Neural cell (in vitro differentiated cells): Measurements from ENCODE around the gene ZP1. TPM values are rescaled to one million over a fixed set of nuclear protein-coding genes. Genes with fewer than 3 reads are reported as not detected.

Experiments
- H2AFZ ChIP-seq: fragments of 200-600, 300-800 bp; sonication (generic), shearing (Covaris generic); 2 replicates; pipeline ENCODE4 v1.6.0; 2014; ENCODE audit warnings: low read depth, mild to moderate bottlenecking, antibody characterized with exemption, low read length, moderate library complexity
- H3F3A ChIP-seq: fragments of 200-600 bp; shearing (Covaris generic); 2 replicates; pipeline ENCODE4 v1.6.1; 2016; ENCODE audit warnings: mild to moderate bottlenecking, moderate library complexity, mixed read lengths, antibody characterized with exemption, low read length; ENCODE audit not compliant: insufficient read depth, poor library complexity, severe bottlenecking
- H3K27ac ChIP-seq: fragments of 200-600, 300-800 bp; sonication (generic), shearing (Covaris generic); 2 replicates; pipeline ENCODE4 v1.5.1; 2014; ENCODE audit warnings: mild to moderate bottlenecking, low read length, moderate library complexity
- H3K27me3 ChIP-seq: fragments of 300-800, 200-600 bp; sonication (generic), shearing (Covaris generic); 2 replicates; pipeline ENCODE4 v1.6.0; 2014; ENCODE audit warnings: mild to moderate bottlenecking, low read depth, low read length, moderate library complexity; ENCODE audit not compliant: insufficient read depth
- H3K36me3 ChIP-seq: fragments of 300-800, 200-600 bp; sonication (generic), shearing (Covaris generic); 2 replicates; pipeline ENCODE4 v1.5.1; 2014; ENCODE audit warnings: mild to moderate bottlenecking, antibody characterized with exemption, low read length, moderate library complexity; ENCODE audit not compliant: insufficient read depth
- H3K4me2 ChIP-seq: fragments of 300-800, 200-600 bp; sonication (generic), shearing (Covaris generic); 2 replicates; pipeline ENCODE4 v1.6.0; 2014; ENCODE audit warnings: mild to moderate bottlenecking, low read length
- H3K4me3 ChIP-seq: fragments of 300-800, 200-600 bp; sonication (generic), shearing (Covaris generic); 2 replicates; pipeline ENCODE4 v1.5.1; 2014; ENCODE audit warnings: mild to moderate bottlenecking, low read length, moderate library complexity
- H3K79me2 ChIP-seq: fragments of 200-600 bp; shearing (Covaris generic); replicated peaks from 2 replicates; pipeline ENCODE4 v1.6.0; 2014; ENCODE audit warnings: mild to moderate bottlenecking, low read length, moderate library complexity; ENCODE audit not compliant: insufficient read depth
- H3K9ac ChIP-seq: fragments of 300-800, 200-600 bp; sonication (generic), shearing (Covaris generic); 2 replicates; pipeline ENCODE4 v1.6.1; 2016; ENCODE audit warnings: mild to moderate bottlenecking, low read length, mixed read lengths
- H3K9me2 ChIP-seq: fragments of 200-600 bp; shearing (Covaris generic); 2 replicates; pipeline ENCODE4 v1.6.1; 2016; ENCODE audit warnings: mild to moderate bottlenecking, low read length, mixed read lengths; ENCODE audit not compliant: insufficient read depth
- H3K9me3 ChIP-seq: fragments of 200-600, 300-800 bp; sonication (generic), shearing (Covaris generic); 2 replicates; pipeline ENCODE4 v1.6.1; 2016; ENCODE audit warnings: mild to moderate bottlenecking, mixed run types, low read length, moderate library complexity, mixed read lengths
- H4K20me1 ChIP-seq: fragments of 200-600 bp; shearing (Covaris generic); 2 replicates; pipeline ENCODE4 v1.6.1; 2016; ENCODE audit warnings: mild to moderate bottlenecking, mixed run types; ENCODE audit not compliant: insufficient read depth
- EP300 ChIP-seq: fragments of 450-650 bp; conservative IDR thresholded peaks from 2 replicates; pipeline ENCODE4 v1.6.1; 2014; ENCODE audit warnings: antibody characterized with exemption, mild to moderate bottlenecking, moderate library complexity; ENCODE audit not compliant: poor library complexity, severe bottlenecking
- EZH2 ChIP-seq: fragments of 200-600, 300-800 bp; shearing (Covaris generic), sonication (generic); IDR thresholded peaks from 2 replicates; pipeline ENCODE4 v1.6.1; 2014; ENCODE audit warnings: antibody characterized with exemption, low read length, borderline replicate concordance, mild to moderate bottlenecking; ENCODE audit not compliant: insufficient read depth, poor library complexity, severe bottlenecking
- MXI1 ChIP-seq: fragments of 450-650 bp; conservative IDR thresholded peaks from 2 replicates; pipeline ENCODE4 v1.6.1; 2014; ENCODE audit warnings: antibody characterized with exemption, mild to moderate bottlenecking; ENCODE audit not compliant: poor library complexity, severe bottlenecking
- POLR2AphosphoS5 ChIP-seq: IDR thresholded peaks from 2 replicates; pipeline ENCODE4 v1.6.1; 2012
- RAD21 ChIP-seq: fragments of 450-650 bp; conservative IDR thresholded peaks from 2 replicates; pipeline ENCODE4 v1.6.1; 2014; ENCODE audit warnings: antibody characterized with exemption, mild to moderate bottlenecking, moderate library complexity
- SMC3 ChIP-seq: fragments of 450-650 bp; conservative IDR thresholded peaks from 2 replicates; pipeline ENCODE4 v1.6.1; 2014; ENCODE audit warnings: antibody characterized with exemption, mild to moderate bottlenecking, moderate library complexity; ENCODE audit not compliant: poor library complexity
- TAF1 ChIP-seq: IDR thresholded peaks from 2 replicates; pipeline ENCODE4 v1.6.1; 2012; ENCODE audit warnings: low read depth
- polyA plus RNA-seq: library from polyadenylated mRNA; depleted of rRNA; stranded (reverse); fragments of >200 nt; gene quantifications from 2 replicates; pipeline ENCODE4 v1.2.3, GENCODE V29; 2014
- TF ChIP-seq, protein P1 (sequence below): IDR thresholded peaks from 2 replicates; pipeline ENCODE4 v1.6.1; 2012; ENCODE audit warnings: borderline replicate concordance
- TF ChIP-seq, protein P2 (sequence below): fragments of 450-650 bp; IDR thresholded peaks from 2 replicates; pipeline ENCODE4 v1.5.1; 2014; ENCODE audit warnings: antibody characterized with exemption, mild to moderate bottlenecking, moderate library complexity; ENCODE audit not compliant: poor library complexity, severe bottlenecking

ZP1 gene
- polyA plus RNA-seq, 1 donor from 2014 or later: 1.5 TPM

DNA sequence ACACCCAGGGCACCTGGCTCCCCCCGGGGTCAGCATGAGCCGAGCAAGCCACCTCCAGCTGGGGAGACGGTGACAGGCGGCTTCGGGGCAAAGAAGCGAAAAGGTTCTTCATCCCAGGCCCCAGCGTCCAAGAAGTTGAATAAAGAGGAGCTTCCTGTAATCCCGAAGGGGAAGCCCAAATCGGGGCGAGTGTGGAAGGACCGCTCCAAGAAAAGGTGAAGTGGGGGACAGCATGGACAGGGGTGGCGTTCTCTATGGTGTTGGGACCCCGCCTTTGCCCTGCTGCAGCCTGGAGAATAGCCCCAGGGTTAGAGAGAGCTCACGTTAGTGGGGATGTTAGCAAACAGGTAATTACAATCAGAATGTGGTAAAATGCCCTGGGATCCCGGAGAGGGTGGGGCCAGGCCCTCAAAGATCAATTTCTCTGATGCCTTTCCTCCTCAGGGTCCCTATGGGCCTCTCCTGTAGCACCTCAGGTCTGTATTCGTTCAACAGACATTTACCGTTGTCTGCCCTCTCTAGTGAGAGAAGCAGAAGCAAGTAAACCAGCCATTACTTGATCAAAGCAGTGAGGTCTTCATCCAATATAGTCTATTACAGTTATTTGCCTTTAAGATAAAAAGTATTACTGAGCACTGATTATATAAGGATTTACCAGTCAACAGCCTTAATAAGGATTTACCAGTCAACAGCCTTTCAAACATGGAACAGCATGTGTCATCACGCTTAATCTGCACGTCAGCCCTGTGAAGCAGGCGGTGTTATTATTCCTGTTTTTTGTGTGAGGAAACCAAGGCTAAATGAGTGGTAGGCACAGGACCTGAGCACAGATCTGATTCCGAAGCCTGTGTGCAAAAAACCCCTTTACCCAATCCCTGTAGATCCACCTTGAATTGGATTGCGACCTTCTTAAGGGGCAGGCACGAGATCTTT, 24.4 kb upstream of the ZP1 start:
- Histone ChIP-seq H3K9me3 (no peaks in the 10 kb centered on the region), H3K9ac (peak overlapping the region; percentile 60), H3K79me2 (peaks cover 3% of the 10 kb centered on the region), H3K9me2 (no peaks in the 10 kb centered on the region), H3K27ac (no peak overlapping the region), H2AFZ (no peak overlapping the region), H3F3A (no peaks in the 10 kb centered on the region), H3K36me3 (no peaks in the 10 kb centered on the region), H3K4me3 (peak overlapping the region; percentile 92), H4K20me1 (no peaks in the 10 kb centered on the region), H3K27me3 (no peaks in the 10 kb centered on the region), H3K4me2 (peak overlapping the region; percentile 80)
- TF ChIP-seq, protein P1, sequence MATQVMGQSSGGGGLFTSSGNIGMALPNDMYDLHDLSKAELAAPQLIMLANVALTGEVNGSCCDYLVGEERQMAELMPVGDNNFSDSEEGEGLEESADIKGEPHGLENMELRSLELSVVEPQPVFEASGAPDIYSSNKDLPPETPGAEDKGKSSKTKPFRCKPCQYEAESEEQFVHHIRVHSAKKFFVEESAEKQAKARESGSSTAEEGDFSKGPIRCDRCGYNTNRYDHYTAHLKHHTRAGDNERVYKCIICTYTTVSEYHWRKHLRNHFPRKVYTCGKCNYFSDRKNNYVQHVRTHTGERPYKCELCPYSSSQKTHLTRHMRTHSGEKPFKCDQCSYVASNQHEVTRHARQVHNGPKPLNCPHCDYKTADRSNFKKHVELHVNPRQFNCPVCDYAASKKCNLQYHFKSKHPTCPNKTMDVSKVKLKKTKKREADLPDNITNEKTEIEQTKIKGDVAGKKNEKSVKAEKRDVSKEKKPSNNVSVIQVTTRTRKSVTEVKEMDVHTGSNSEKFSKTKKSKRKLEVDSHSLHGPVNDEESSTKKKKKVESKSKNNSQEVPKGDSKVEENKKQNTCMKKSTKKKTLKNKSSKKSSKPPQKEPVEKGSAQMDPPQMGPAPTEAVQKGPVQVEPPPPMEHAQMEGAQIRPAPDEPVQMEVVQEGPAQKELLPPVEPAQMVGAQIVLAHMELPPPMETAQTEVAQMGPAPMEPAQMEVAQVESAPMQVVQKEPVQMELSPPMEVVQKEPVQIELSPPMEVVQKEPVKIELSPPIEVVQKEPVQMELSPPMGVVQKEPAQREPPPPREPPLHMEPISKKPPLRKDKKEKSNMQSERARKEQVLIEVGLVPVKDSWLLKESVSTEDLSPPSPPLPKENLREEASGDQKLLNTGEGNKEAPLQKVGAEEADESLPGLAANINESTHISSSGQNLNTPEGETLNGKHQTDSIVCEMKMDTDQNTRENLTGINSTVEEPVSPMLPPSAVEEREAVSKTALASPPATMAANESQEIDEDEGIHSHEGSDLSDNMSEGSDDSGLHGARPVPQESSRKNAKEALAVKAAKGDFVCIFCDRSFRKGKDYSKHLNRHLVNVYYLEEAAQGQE: no peak
- no peak for TF ChIP-seq MXI1
- no peak for TF ChIP-seq SMC3
- no peak for TF ChIP-seq RAD21
- TF ChIP-seq EP300: no peak
- TF ChIP-seq EZH2: no peak
- no peak for TF ChIP-seq TAF1
- TF ChIP-seq, protein P2, sequence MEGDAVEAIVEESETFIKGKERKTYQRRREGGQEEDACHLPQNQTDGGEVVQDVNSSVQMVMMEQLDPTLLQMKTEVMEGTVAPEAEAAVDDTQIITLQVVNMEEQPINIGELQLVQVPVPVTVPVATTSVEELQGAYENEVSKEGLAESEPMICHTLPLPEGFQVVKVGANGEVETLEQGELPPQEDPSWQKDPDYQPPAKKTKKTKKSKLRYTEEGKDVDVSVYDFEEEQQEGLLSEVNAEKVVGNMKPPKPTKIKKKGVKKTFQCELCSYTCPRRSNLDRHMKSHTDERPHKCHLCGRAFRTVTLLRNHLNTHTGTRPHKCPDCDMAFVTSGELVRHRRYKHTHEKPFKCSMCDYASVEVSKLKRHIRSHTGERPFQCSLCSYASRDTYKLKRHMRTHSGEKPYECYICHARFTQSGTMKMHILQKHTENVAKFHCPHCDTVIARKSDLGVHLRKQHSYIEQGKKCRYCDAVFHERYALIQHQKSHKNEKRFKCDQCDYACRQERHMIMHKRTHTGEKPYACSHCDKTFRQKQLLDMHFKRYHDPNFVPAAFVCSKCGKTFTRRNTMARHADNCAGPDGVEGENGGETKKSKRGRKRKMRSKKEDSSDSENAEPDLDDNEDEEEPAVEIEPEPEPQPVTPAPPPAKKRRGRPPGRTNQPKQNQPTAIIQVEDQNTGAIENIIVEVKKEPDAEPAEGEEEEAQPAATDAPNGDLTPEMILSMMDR: no peak
- TF ChIP-seq POLR2AphosphoS5: no peak

DNA sequence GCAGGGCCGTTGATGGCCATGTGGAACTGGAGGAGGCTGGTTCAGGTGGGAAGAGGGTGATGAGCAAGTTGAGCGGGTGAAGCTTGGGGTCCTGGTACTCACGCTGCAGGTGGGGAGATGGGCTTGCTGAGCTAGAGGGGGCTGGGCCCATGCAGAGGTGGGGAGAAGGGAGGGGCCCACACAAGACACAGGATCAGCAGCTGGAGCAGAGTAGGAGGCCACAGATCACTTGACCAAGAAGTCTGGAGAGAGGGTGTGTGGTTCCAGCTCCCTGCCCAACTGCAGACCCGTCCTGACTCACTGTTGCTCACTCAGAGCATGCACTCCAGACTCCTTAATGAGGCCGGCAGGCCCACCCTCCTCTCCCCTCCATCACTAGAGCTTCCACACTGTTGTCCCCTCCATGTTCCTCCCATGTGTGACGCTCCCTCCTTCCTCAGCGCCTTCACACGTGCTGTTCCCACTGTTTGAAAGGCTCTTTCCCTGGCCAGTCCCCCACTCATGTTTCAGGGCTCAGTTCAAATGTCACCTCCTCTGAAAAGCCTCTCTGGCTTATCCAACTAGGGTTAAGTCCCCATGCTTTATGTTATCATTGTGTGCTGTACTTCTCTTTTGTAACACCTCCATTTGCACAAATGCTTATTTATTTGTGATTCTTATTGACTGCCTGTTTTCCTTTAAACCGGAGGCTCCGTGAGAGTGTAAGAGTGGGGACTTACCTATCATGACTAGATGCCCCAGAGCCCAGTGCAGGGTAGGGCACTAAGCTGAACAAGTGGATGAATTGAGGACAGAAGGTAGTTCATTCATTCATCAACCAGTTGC, 23.1 kb upstream of the ZP1 start:
- Histone ChIP-seq H3K9me2 (no peaks in the 10 kb centered on the region), H4K20me1 (no peaks in the 10 kb centered on the region), H3K4me2 (no peak overlapping the region), H3F3A (no peaks in the 10 kb centered on the region), H3K4me3 (peak overlapping the region; percentile 92), H3K79me2 (peaks cover 3% of the 10 kb centered on the region), H3K9ac (no peak overlapping the region), H3K27ac (no peak overlapping the region), H2AFZ (no peak overlapping the region), H3K9me3 (no peaks in the 10 kb centered on the region), H3K27me3 (no peaks in the 10 kb centered on the region), H3K36me3 (no peaks in the 10 kb centered on the region)
- TF ChIP-seq, protein P1: no peak
- no peak for TF ChIP-seq SMC3
- TF ChIP-seq POLR2AphosphoS5: no peak
- no peak for TF ChIP-seq MXI1
- TF ChIP-seq, protein P2: no peak
- TF ChIP-seq EZH2: no peak
- TF ChIP-seq TAF1: no peak
- no peak for TF ChIP-seq EP300
- no peak for TF ChIP-seq RAD21
